ENCODE data around the gene SMIM3.
"Not testable (repeated sequence)": the region's sequence is repeated elsewhere in the genome, so short reads cannot be mapped to it uniquely, and the experiment has no call there.

SMIM3 gene

DNA sequence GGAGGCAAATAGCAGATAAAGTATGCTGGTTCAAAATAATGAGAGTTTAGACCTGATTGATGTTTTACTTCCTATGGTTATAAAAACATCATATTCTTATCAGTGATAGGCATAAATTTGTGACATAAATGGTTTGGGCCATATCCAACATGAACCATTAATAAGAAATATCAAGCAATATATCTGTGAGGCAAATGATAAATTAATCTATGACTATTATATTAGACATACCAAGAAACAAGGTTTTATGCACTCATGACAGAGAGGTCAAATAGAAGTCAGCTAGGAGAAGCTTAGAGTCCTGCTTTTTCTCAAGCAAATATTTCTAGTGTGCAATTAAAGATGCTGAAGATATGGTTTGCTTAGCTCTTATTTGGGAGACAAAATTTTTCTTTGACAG is 10.4 kb downstream of the SMIM3 start:
- H3K9me3 ChIP-seq (ENCODE audit: severe bottlenecking): peaks cover 3% of the 10 kb centered on the region
- H3K4me1 ChIP-seq (ENCODE audit: insufficient read depth, poor library complexity, severe bottlenecking): peaks cover 32% of the 10 kb centered on the region
- H3K27ac ChIP-seq (ENCODE audit: poor library complexity, severe bottlenecking): peak overlapping the region; percentile 89
- no peaks in the 10 kb centered on the region for H3K27me3 ChIP-seq (ENCODE audit: insufficient read depth, poor library complexity, severe bottlenecking)
- TF ChIP-seq, protein P1, sequence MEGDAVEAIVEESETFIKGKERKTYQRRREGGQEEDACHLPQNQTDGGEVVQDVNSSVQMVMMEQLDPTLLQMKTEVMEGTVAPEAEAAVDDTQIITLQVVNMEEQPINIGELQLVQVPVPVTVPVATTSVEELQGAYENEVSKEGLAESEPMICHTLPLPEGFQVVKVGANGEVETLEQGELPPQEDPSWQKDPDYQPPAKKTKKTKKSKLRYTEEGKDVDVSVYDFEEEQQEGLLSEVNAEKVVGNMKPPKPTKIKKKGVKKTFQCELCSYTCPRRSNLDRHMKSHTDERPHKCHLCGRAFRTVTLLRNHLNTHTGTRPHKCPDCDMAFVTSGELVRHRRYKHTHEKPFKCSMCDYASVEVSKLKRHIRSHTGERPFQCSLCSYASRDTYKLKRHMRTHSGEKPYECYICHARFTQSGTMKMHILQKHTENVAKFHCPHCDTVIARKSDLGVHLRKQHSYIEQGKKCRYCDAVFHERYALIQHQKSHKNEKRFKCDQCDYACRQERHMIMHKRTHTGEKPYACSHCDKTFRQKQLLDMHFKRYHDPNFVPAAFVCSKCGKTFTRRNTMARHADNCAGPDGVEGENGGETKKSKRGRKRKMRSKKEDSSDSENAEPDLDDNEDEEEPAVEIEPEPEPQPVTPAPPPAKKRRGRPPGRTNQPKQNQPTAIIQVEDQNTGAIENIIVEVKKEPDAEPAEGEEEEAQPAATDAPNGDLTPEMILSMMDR (IDR thresholded peaks at IDR 0.05; ENCODE audit: poor library complexity, severe bottlenecking): no peak
- no peak overlapping the region for H3K4me3 ChIP-seq (ENCODE audit: severe bottlenecking)
- H3K36me3 ChIP-seq (ENCODE audit: low read depth): peaks cover 7% of the 10 kb centered on the region; the same call in 1 of the 2 replicates
- no peak for DNase-seq (ENCODE audit: low spot score)
- no peak for ATAC-seq (ENCODE audit: low read depth)

DNA sequence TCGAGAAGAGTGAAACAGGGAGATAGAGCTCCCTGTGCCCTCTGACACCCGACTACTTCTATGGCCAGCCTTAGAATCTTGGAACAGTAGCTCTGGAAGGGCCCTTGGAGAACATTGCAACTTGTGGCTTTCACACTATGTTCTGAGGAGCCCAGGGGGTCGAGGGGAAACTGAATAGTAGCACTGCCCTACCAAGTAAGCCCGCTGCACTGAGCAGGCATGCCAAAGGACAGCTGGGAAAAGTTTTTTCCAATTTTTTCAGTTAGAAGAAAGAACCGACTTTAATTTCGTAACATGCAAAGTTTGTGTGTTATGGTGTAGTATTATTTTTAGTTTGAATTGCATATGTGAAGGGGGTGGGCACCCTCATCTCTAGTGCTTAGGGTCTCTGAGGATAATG is 10.9 kb downstream of the SMIM3 start:
- Histone ChIP-seq H3K4me1 (ENCODE audit: insufficient read depth, poor library complexity, severe bottlenecking) (peaks cover 27% of the 10 kb centered on the region), H3K27me3 (ENCODE audit: insufficient read depth, poor library complexity, severe bottlenecking) (no peaks in the 10 kb centered on the region), H3K36me3 (ENCODE audit: low read depth) (peaks cover 7% of the 10 kb centered on the region; the same call in 1 of the 2 replicates), H3K27ac (ENCODE audit: poor library complexity, severe bottlenecking) (peak overlapping the region; percentile 89), H3K9me3 (ENCODE audit: severe bottlenecking) (peaks cover 3% of the 10 kb centered on the region), H3K4me3 (ENCODE audit: severe bottlenecking) (no peak overlapping the region)
- DNase-seq (ENCODE audit: low spot score) (no peak), ATAC-seq (ENCODE audit: low read depth) (no peak)
- TF ChIP-seq, protein P1 (IDR thresholded peaks at IDR 0.05; ENCODE audit: poor library complexity, severe bottlenecking): no peak

DNA sequence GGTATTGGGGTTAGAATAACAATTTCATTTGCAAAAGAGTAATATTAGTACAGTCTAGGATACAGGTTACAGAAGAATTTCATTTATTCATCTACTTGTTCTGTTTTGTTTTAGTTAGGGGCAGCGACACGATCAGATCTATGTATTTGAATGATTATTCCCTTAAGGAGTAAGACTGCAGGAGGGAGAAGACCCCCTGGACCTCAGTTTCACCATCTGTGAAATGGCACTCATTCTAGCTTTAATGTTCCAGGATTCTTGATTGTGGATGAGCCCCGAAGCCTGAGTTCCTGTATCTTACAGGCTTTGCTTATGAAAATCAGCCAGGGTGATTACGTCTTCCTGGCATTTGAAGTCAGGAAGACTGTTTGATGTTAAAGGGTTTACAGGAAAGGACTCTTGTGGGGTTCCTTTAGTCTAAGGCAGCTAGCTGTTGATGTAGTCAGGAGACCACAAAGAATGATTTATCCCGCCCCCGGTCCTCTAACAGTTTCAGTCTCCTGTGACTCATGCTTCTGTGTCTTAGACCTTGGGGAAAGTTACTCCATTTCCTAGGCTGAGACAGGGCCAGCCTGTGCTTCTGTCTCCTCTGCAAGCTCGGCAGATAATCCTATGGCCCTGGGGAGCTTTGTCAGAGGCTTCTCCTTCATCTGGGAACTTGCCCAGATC is 11.5 kb downstream of the SMIM3 start:
- TF ChIP-seq, protein P1 (IDR thresholded peaks at IDR 0.05; ENCODE audit: poor library complexity, severe bottlenecking): no peak
- Histone ChIP-seq H3K4me1 (ENCODE audit: insufficient read depth, poor library complexity, severe bottlenecking) (peaks cover 24% of the 10 kb centered on the region), H3K36me3 (ENCODE audit: low read depth) (peaks cover 7% of the 10 kb centered on the region; the same call in 1 of the 2 replicates), H3K9me3 (ENCODE audit: severe bottlenecking) (peaks cover 3% of the 10 kb centered on the region), H3K27me3 (ENCODE audit: insufficient read depth, poor library complexity, severe bottlenecking) (no peaks in the 10 kb centered on the region), H3K27ac (ENCODE audit: poor library complexity, severe bottlenecking) (peak overlapping the region; percentile 89), H3K4me3 (ENCODE audit: severe bottlenecking) (no peak overlapping the region)
- peak; percentile 94 for DNase-seq (ENCODE audit: low spot score)
- peak; percentile 99 for ATAC-seq (ENCODE audit: low read depth)

DNA sequence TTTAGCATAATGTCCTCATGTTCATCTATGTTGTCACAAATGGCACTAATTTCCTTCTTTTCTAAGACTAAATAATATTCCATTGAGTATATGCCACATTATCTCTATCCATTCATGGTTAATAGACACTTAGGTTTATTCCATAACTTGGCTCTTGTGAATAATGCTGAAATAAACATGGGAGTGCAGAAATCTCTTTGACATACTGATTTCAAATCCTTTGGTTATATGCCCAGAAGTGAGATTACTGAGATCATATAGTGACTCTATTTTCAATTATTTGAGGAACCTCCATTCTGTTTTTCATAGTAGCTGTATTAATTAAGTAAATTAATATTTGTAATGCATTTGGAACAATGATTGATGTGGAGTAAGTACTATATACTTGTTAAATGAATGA is 13.0 kb downstream of the SMIM3 start:
- H3K9me3 ChIP-seq (ENCODE audit: severe bottlenecking): no peaks in the 10 kb centered on the region
- ATAC-seq (ENCODE audit: low read depth) (no peak), DNase-seq (ENCODE audit: low spot score) (no peak)
- peaks cover 24% of the 10 kb centered on the region for H3K4me1 ChIP-seq (ENCODE audit: insufficient read depth, poor library complexity, severe bottlenecking)
- peaks cover 2% of the 10 kb centered on the region; the same call in 1 of the 2 replicates for H3K36me3 ChIP-seq (ENCODE audit: low read depth)
- TF ChIP-seq, protein P1 (IDR thresholded peaks at IDR 0.05; ENCODE audit: poor library complexity, severe bottlenecking): no peak
- peak overlapping the region; percentile 89 for H3K27ac ChIP-seq (ENCODE audit: poor library complexity, severe bottlenecking)
- H3K27me3 ChIP-seq (ENCODE audit: insufficient read depth, poor library complexity, severe bottlenecking): no peaks in the 10 kb centered on the region
- H3K4me3 ChIP-seq (ENCODE audit: severe bottlenecking): no peak overlapping the region

DNA sequence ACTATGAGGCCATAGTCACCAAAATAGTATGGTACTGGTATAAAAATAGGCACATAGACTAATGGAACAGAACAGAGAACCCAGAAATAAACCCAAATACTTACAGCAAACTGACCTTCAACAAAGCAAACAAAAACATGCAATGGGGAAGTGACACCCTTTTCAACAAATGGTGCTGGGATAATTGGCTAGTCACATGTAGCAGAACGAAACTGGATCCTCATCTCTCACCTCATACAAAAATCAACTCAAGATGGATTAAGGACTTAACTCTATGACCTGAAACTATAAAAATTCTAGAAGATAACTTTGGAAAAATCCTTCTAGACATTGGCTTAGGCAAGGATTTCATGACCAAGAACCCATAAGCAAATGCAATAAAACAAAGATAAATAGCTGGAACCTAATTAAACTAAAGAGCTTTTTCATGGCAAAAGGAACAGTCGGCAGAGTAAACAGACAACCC is 14.9 kb downstream of the SMIM3 start:
- peaks cover 24% of the 10 kb centered on the region for H3K4me1 ChIP-seq (ENCODE audit: insufficient read depth, poor library complexity, severe bottlenecking)
- not testable (repeated sequence) for DNase-seq (ENCODE audit: low spot score); H3K27ac ChIP-seq (ENCODE audit: poor library complexity, severe bottlenecking); H3K27me3 ChIP-seq (ENCODE audit: insufficient read depth, poor library complexity, severe bottlenecking); H3K36me3 ChIP-seq (ENCODE audit: low read depth); H3K9me3 ChIP-seq (ENCODE audit: severe bottlenecking); ATAC-seq (ENCODE audit: low read depth); H3K4me3 ChIP-seq (ENCODE audit: severe bottlenecking)
